ENCODE data around the gene DCTN3.

DNA sequence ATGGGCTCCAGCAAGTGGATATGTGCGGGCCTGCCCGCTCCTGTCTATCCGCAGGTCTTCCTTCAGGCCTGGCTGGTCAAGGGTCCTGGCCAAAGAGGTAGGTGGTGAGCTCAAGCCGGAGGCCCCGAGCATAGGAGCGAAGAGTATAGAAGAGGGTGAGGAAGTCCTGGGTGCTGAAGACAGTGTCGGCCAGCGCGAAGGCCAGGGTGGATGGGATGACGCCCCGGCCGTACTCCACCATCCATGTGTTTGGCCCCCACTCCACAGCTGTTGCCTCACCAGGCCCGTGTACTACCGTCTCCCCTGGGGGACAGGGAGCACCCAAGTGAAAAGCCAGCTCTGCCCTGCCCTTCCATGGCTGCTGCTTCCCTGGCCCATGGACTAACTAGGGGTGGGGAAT, 15.3 kb upstream of the DCTN3 start:
- no peak for TF ChIP-seq CTCF (conservative IDR thresholded peaks at IDR 0.05 in 1 of 2, IDR thresholded peaks at IDR 0.05 in 1 of 2; ENCODE audit: low read depth in 1 of 2, low read length in 2 of 2)
- TF ChIP-seq EZH2 (IDR thresholded peaks at IDR 0.05; ENCODE audit: low read length, missing control alignments), result no peak

Data from fibroblast of lung (primary cell).